ENCODE measurements around the gene PIGU. TPM values are rescaled to one million over a fixed set of nuclear protein-coding genes. Genes with fewer than 3 reads are reported as not detected.

The PIGU gene
- total and polyA plus RNA-seq, 2 donors (not counting 1 experiment from before 2014, with no cell fraction given), result 12.0 to 19.3 TPM

DNA sequence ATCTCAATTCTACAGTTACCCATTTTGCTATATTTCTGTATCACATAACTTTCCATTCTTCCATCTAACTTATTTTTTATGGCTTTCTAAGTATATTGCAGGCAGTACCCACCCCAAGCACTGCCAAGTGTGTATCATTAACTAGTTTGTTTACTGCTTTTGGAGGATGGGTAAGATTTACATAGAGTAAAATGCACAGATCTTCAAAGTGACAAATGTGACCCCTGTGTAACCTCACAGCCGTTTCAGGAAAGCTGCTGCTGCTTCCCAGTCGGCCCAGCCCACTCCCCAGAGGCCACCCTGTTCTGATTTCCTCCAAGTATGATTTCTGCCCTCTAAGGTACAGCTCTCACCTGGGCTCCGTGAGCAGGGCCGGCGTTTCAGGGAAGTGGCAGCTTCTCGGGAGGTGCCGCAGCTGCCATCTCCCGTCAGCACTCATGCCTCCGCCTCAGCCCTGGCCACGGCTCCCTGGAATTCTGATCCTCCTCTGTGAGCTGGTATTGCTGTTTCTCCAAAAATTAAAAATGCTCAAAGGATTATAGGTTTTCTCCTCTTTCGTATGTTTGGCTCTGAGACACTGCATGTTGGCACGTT is 133.3 kb downstream of the PIGU start:
- H3K4me2 ChIP-seq (replicated peaks; ENCODE audit: low read depth, low read length, poor library complexity, severe bottlenecking), result no peak overlapping the region
- TF ChIP-seq EZH2 (IDR thresholded peaks at IDR 0.05; ENCODE audit: borderline replicate concordance, insufficient read depth, low read depth, low read length, poor library complexity, severe bottlenecking), result no peak
- TF ChIP-seq, protein P1, sequence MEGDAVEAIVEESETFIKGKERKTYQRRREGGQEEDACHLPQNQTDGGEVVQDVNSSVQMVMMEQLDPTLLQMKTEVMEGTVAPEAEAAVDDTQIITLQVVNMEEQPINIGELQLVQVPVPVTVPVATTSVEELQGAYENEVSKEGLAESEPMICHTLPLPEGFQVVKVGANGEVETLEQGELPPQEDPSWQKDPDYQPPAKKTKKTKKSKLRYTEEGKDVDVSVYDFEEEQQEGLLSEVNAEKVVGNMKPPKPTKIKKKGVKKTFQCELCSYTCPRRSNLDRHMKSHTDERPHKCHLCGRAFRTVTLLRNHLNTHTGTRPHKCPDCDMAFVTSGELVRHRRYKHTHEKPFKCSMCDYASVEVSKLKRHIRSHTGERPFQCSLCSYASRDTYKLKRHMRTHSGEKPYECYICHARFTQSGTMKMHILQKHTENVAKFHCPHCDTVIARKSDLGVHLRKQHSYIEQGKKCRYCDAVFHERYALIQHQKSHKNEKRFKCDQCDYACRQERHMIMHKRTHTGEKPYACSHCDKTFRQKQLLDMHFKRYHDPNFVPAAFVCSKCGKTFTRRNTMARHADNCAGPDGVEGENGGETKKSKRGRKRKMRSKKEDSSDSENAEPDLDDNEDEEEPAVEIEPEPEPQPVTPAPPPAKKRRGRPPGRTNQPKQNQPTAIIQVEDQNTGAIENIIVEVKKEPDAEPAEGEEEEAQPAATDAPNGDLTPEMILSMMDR (IDR thresholded peaks at IDR 0.05), result no peak
- no peaks in the 10 kb centered on the region for H3K79me2 ChIP-seq (ENCODE audit: control insufficient read depth, insufficient read depth, low read length)
- H3K27me3 Mint-ChIP-seq, result peaks cover 3% of the 10 kb centered on the region
- no peak overlapping the region for H2AFZ ChIP-seq (ENCODE audit: insufficient read depth, low read depth, low read length, poor library complexity, severe bottlenecking)
- peaks cover 18% of the 10 kb centered on the region for H3K4me1 Mint-ChIP-seq
- H3K4me3 Mint-ChIP-seq, result no peak overlapping the region
- H3K9me3 Mint-ChIP-seq (ENCODE audit: insufficient read depth), result no peaks in the 10 kb centered on the region
- H3K27me3 ChIP-seq (replicated peaks in 1 of 4; ENCODE audit: control extremely low read depth in 1 of 4, control insufficient read depth in 3 of 4, insufficient read depth in 4 of 4, low read length in 3 of 4), result peaks cover 0 to 4% (median 0%) of the 10 kb centered on the region in 4 experiments
- peaks cover 0 to 20% of the 10 kb centered on the region in 2 experiments for H3K36me3 ChIP-seq (replicated peaks in 1 of 2; ENCODE audit: control extremely low read depth in 1 of 2, control insufficient read depth in 1 of 2, extremely low read depth in 1 of 2, insufficient read depth in 2 of 2, low read length in 1 of 2)
- POLR2A ChIA-PET, result interaction anchor here (0.6 kb wide), 1 partner anchor 235 kb away, joined by 3 read pairs; no protein-coding TSS in a partner anchor
- ATAC-seq (ENCODE audit: low read depth), result no peak
- H3K4me1 ChIP-seq (ENCODE audit: control insufficient read depth in 2 of 2, insufficient read depth in 2 of 2, low read length in 2 of 2), result peaks cover 0 to 7% of the 10 kb centered on the region in 2 donors
- no peak overlapping the region for H3K4me3 ChIP-seq (ENCODE audit: control extremely low read depth in 1 of 5, extremely low read depth in 1 of 5, insufficient read depth in 1 of 5, low read depth in 2 of 5, low read length in 4 of 5)
- WGBS (ENCODE audit: insufficient coverage), result 80% methylated on average over 9 of the region's 12 CpGs
- H3K27ac Mint-ChIP-seq, result no peak overlapping the region
- no peaks in the 10 kb centered on the region for H4K20me1 ChIP-seq (ENCODE audit: control insufficient read depth, insufficient read depth, low read length, poor library complexity, severe bottlenecking)
- H3K27ac ChIP-seq (ENCODE audit: low read length in 2 of 2), result no peak overlapping the region
- CTCF ChIA-PET, result interaction anchor here (1.9 kb wide), 1 partner anchor 164 kb away, joined by 7 read pairs; no protein-coding TSS in a partner anchor
- intact Hi-C loops (cut with micrococcal nuclease), result no loop called here
- H3K9ac ChIP-seq (ENCODE audit: low read length), result no peak overlapping the region
- no peaks in the 10 kb centered on the region for H3K9me3 ChIP-seq (ENCODE audit: control extremely low read depth in 1 of 3, control insufficient read depth in 2 of 3, insufficient read depth in 1 of 3, low read length in 2 of 3)
- DNase-seq, result no peak

DNA sequence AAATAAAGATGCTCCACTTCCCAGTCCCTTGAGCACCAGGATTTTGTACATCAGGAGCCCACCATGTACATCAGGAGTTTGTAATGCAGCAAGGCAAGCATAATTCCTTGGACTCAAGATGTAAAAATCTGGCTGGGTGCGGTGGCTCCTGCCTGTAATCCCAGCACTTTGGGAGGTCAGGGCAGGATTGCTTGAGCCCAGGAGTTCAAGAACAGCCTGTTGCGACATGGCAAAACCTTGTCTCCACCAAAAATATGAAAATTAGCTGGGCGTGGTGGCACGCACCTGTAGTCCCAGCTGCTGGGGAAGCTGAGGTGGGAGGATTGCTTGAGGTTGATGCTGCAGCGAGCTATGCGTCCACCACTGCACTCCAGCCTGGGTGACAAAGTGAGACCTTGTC is 134.5 kb downstream of the PIGU start:
- Histone ChIP-seq H3K27me3 (replicated peaks in 1 of 4; ENCODE audit: control extremely low read depth in 1 of 4, control insufficient read depth in 3 of 4, insufficient read depth in 4 of 4, low read length in 3 of 4) (peaks cover 0 to 4% (median 0%) of the 10 kb centered on the region in 4 experiments), H2AFZ (ENCODE audit: insufficient read depth, low read depth, low read length, poor library complexity, severe bottlenecking) (no peak overlapping the region), H3K9me3 (ENCODE audit: control extremely low read depth in 1 of 3, control insufficient read depth in 2 of 3, insufficient read depth in 1 of 3, low read length in 2 of 3) (no peaks in the 10 kb centered on the region), H3K79me2 (ENCODE audit: control insufficient read depth, insufficient read depth, low read length) (no peaks in the 10 kb centered on the region), H4K20me1 (ENCODE audit: control insufficient read depth, insufficient read depth, low read length, poor library complexity, severe bottlenecking) (no peaks in the 10 kb centered on the region), H3K27ac (ENCODE audit: low read length in 2 of 2) (no peak overlapping the region), H3K4me1 (ENCODE audit: control insufficient read depth in 2 of 2, insufficient read depth in 2 of 2, low read length in 2 of 2) (peaks cover 0 to 7% of the 10 kb centered on the region in 2 donors), H3K4me2 (replicated peaks; ENCODE audit: low read depth, low read length, poor library complexity, severe bottlenecking) (no peak overlapping the region), H3K36me3 (replicated peaks in 1 of 2; ENCODE audit: control extremely low read depth in 1 of 2, control insufficient read depth in 1 of 2, extremely low read depth in 1 of 2, insufficient read depth in 2 of 2, low read length in 1 of 2) (peaks cover 0 to 24% of the 10 kb centered on the region in 2 experiments), H3K4me3 (ENCODE audit: control extremely low read depth in 1 of 5, extremely low read depth in 1 of 5, insufficient read depth in 1 of 5, low read depth in 2 of 5, low read length in 4 of 5) (no peak overlapping the region), H3K9ac (ENCODE audit: low read length) (no peak overlapping the region)
- Mint-ChIP-seq H3K4me1 (peaks cover 19% of the 10 kb centered on the region), H3K27ac (no peak overlapping the region), H3K9me3 (ENCODE audit: insufficient read depth) (no peaks in the 10 kb centered on the region), H3K4me3 (no peak overlapping the region), H3K27me3 (peaks cover 3% of the 10 kb centered on the region)
- intact Hi-C loops (cut with micrococcal nuclease), result no loop called here
- no peak for ATAC-seq (ENCODE audit: low read depth)
- 80% methylated on average over 5 of the region's 6 CpGs for WGBS (ENCODE audit: insufficient coverage)
- POLR2A ChIA-PET, result no interaction called here
- DNase-seq, result no peak
- CTCF ChIA-PET, result interaction anchor here (1.9 kb wide), 1 partner anchor 165 kb away, joined by 7 read pairs; no protein-coding TSS in a partner anchor
- TF ChIP-seq, protein P1 (IDR thresholded peaks at IDR 0.05), result no peak
- no peak for TF ChIP-seq EZH2 (IDR thresholded peaks at IDR 0.05; ENCODE audit: borderline replicate concordance, insufficient read depth, low read depth, low read length, poor library complexity, severe bottlenecking)
